Progenitor cell of endocrine pancreas (in vitro differentiated cells): ENCODE results near the gene RASA3. TPM values are rescaled to one million over a fixed set of nuclear protein-coding genes. Genes with fewer than 3 reads are reported as not detected.

Source experiments
- DNase-seq: peaks from one replicate; pipeline ENCODE4 v3.0.0; 2021; ENCODE audit warnings: low spot score; ENCODE audit not compliant: unreplicated experiment
- H3K27ac Mint-ChIP-seq: 2 replicates; pipeline ENCODE4 v1.8.0; 2021; ENCODE audit warnings: mild to moderate bottlenecking, moderate library complexity, mixed read lengths
- H3K27me3 Mint-ChIP-seq: 2 replicates; pipeline ENCODE4 v1.8.0; 2021; ENCODE audit warnings: mixed read lengths
- H3K36me3 Mint-ChIP-seq: 2 replicates; pipeline ENCODE4 v1.8.0; 2022; ENCODE audit warnings: mixed read lengths; ENCODE audit not compliant: insufficient read depth
- H3K4me1 Mint-ChIP-seq: 2 replicates; pipeline ENCODE4 v1.8.0; 2021; ENCODE audit warnings: low read depth, mixed read lengths
- H3K4me3 Mint-ChIP-seq: 2 replicates; pipeline ENCODE4 v1.8.0; 2021; ENCODE audit warnings: low read depth, mild to moderate bottlenecking, moderate library complexity, mixed read lengths
- H3K9me3 Mint-ChIP-seq: 2 replicates; pipeline ENCODE4 v1.8.0; 2021; ENCODE audit warnings: low read depth, mixed read lengths
- CTCF ChIP-seq: fragments of 200-600 bp; sonication (generic); IDR thresholded peaks from one replicate; pipeline ENCODE4 v1.5.0; 2021; ENCODE audit warnings: antibody characterized with exemption, mild to moderate bottlenecking; ENCODE audit not compliant: unreplicated experiment
- total RNA-seq: library from RNA; stranded (reverse); gene quantifications from 2 replicates; pipeline ENCODE4 v1.2.1, GENCODE V29; 2021

Gene RASA3
- total RNA-seq, 1 donor from 2014 or later = 6.3 TPM

- Mint-ChIP-seq H3K9me3 (peaks cover 26% of the 10 kb centered on the region), H3K4me1 (no peaks in the 10 kb centered on the region), H3K4me3 (no peak overlapping the region), H3K27me3 (no peaks in the 10 kb centered on the region), H3K36me3 (peaks cover 1% of the 10 kb centered on the region), H3K27ac (no peak overlapping the region)
- TF ChIP-seq CTCF = no peak
- DNase-seq = no peak
These were observed 40.0 kb downstream of the RASA3 start for GRCh38 chr13:114092468-114092867.

GRCh38 chr13:114090476-114090875, 41.9 kb downstream of the RASA3 start:
- Mint-ChIP-seq H3K27me3 (no peaks in the 10 kb centered on the region), H3K27ac (no peak overlapping the region), H3K9me3 (peaks cover 26% of the 10 kb centered on the region), H3K4me3 (no peak overlapping the region), H3K36me3 (peaks cover 1% of the 10 kb centered on the region), H3K4me1 (no peaks in the 10 kb centered on the region)
- DNase-seq = no peak
- no peak for TF ChIP-seq CTCF

GRCh38 chr13:114089751-114090400, 42.5 kb downstream of the RASA3 start:
- peaks cover 26% of the 10 kb centered on the region for H3K9me3 Mint-ChIP-seq
- no peaks in the 10 kb centered on the region for H3K4me1 Mint-ChIP-seq
- TF ChIP-seq CTCF = no peak
- no peaks in the 10 kb centered on the region for H3K27me3 Mint-ChIP-seq
- H3K4me3 Mint-ChIP-seq = no peak overlapping the region
- peaks cover 1% of the 10 kb centered on the region for H3K36me3 Mint-ChIP-seq
- DNase-seq = no peak
- no peak overlapping the region for H3K27ac Mint-ChIP-seq

- peaks cover 1% of the 10 kb centered on the region for H3K36me3 Mint-ChIP-seq
- no peaks in the 10 kb centered on the region for H3K27me3 Mint-ChIP-seq
- no peak overlapping the region for H3K27ac Mint-ChIP-seq
- no peaks in the 10 kb centered on the region for H3K4me1 Mint-ChIP-seq
- H3K9me3 Mint-ChIP-seq = peaks cover 26% of the 10 kb centered on the region
- no peak for TF ChIP-seq CTCF
- no peak for DNase-seq
- H3K4me3 Mint-ChIP-seq = no peak overlapping the region
These were observed 43.1 kb downstream of the RASA3 start for GRCh38 chr13:114089341-114089740.

- no peak for DNase-seq
- Mint-ChIP-seq H3K4me1 (no peaks in the 10 kb centered on the region), H3K27me3 (no peaks in the 10 kb centered on the region), H3K27ac (no peak overlapping the region), H3K9me3 (peaks cover 25% of the 10 kb centered on the region), H3K4me3 (no peak overlapping the region), H3K36me3 (peaks cover 1% of the 10 kb centered on the region)
- TF ChIP-seq CTCF = no peak
These were observed 43.6 kb downstream of the RASA3 start for GRCh38 chr13:114088863-114089262.
